ENCODE measurements around the gene MALRD1. TPM values are rescaled to one million over a fixed set of nuclear protein-coding genes. Genes with fewer than 3 reads are reported as not detected.

MALRD1 gene
- total and polyA plus RNA-seq, 4 donors: 0.17 to 17.9 (median 4.1) TPM

DNA sequence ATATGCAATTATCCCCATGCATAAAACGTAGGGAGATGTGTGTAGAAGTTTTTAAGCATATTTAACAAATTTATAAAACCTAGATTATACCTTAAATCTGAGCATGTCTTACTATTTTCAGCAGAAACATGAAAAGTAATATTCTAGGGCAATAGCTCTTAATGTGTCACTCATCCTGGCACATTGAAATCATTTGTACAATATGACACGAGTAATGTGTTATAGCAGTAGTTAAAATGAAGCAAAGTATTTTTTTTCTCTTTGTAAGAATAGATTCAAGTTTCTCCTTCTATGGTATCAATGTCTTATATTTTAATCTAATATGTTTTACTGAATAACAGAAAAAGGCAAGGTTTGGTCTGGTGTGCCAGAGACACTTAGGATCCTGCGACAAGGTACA, 492.7 kb downstream of the MALRD1 start:
- Histone ChIP-seq H3K9ac (ENCODE audit: insufficient read depth in 1 of 2, low read length in 2 of 2) (no peak overlapping the region), H3K27me3 (ENCODE audit: control insufficient read depth in 3 of 3, insufficient read depth in 3 of 3, low read length in 2 of 3) (no peaks in the 10 kb centered on the region), H3K4me3 (no peak overlapping the region), H3K4me1 (ENCODE audit: control insufficient read depth in 5 of 5, insufficient read depth in 5 of 5, low read length in 5 of 5) (no peaks in the 10 kb centered on the region), H3K27ac (ENCODE audit: low read depth in 1 of 2, low read length in 1 of 2) (no peak overlapping the region), H3K9me3 (ENCODE audit: control insufficient read depth in 4 of 4, insufficient read depth in 3 of 4, low read length in 3 of 4) (no peaks in the 10 kb centered on the region), H3K36me3 (ENCODE audit: control insufficient read depth in 4 of 4, insufficient read depth in 4 of 4, low read length in 4 of 4) (no peaks in the 10 kb centered on the region)
- TF ChIP-seq, protein P1, sequence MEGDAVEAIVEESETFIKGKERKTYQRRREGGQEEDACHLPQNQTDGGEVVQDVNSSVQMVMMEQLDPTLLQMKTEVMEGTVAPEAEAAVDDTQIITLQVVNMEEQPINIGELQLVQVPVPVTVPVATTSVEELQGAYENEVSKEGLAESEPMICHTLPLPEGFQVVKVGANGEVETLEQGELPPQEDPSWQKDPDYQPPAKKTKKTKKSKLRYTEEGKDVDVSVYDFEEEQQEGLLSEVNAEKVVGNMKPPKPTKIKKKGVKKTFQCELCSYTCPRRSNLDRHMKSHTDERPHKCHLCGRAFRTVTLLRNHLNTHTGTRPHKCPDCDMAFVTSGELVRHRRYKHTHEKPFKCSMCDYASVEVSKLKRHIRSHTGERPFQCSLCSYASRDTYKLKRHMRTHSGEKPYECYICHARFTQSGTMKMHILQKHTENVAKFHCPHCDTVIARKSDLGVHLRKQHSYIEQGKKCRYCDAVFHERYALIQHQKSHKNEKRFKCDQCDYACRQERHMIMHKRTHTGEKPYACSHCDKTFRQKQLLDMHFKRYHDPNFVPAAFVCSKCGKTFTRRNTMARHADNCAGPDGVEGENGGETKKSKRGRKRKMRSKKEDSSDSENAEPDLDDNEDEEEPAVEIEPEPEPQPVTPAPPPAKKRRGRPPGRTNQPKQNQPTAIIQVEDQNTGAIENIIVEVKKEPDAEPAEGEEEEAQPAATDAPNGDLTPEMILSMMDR (IDR thresholded peaks at IDR 0.05; ENCODE audit: control extremely low read depth, extremely low read depth): no peak
- ATAC-seq (ENCODE audit: insufficient read depth, low FRiP score) (no peak), DNase-seq (no peak)
- WGBS, 2 donors: 67% methylated on average over 3 of the region's 3 CpGs

DNA sequence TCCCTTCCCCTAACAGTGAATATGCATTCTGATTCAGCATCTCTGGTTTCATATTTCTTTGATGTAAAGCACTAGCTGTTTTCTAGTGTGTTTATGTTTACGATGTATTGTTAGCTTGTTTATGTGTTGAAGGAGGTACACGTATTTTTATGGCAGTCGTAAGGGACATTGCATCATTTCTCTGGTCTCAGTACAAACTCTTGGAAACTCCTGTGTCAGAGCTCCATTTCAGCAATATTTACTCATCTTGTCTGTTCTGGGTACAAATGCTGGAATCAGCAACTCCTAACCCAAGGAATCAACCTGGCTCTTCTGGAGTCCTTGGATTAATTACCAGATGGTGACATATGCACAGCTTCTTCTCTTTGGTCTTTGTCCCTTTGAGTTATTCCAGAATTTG, 497.6 kb downstream of the MALRD1 start:
- no peak overlapping the region for H3K27ac ChIP-seq (ENCODE audit: low read depth in 1 of 2, low read length in 1 of 2)
- no peak for ATAC-seq (ENCODE audit: insufficient read depth, low FRiP score)
- 77% methylated on average over 3 of the region's 3 CpGs for WGBS, 2 donors
- H3K27me3 ChIP-seq (ENCODE audit: control insufficient read depth in 3 of 3, insufficient read depth in 3 of 3, low read length in 2 of 3): no peaks in the 10 kb centered on the region
- peaks cover 0 to 2% (median 0%) of the 10 kb centered on the region in 4 donors for H3K9me3 ChIP-seq (ENCODE audit: control insufficient read depth in 4 of 4, insufficient read depth in 3 of 4, low read length in 3 of 4)
- H3K4me3 ChIP-seq: no peak overlapping the region
- no peaks in the 10 kb centered on the region for H3K36me3 ChIP-seq (ENCODE audit: control insufficient read depth in 4 of 4, insufficient read depth in 4 of 4, low read length in 4 of 4)
- TF ChIP-seq, protein P1 (IDR thresholded peaks at IDR 0.05; ENCODE audit: control extremely low read depth, extremely low read depth): no peak
- DNase-seq: no peak
- no peak overlapping the region for H3K9ac ChIP-seq (ENCODE audit: insufficient read depth in 1 of 2, low read length in 2 of 2)
- H3K4me1 ChIP-seq (ENCODE audit: control insufficient read depth in 5 of 5, insufficient read depth in 5 of 5, low read length in 5 of 5): no peaks in the 10 kb centered on the region

DNA sequence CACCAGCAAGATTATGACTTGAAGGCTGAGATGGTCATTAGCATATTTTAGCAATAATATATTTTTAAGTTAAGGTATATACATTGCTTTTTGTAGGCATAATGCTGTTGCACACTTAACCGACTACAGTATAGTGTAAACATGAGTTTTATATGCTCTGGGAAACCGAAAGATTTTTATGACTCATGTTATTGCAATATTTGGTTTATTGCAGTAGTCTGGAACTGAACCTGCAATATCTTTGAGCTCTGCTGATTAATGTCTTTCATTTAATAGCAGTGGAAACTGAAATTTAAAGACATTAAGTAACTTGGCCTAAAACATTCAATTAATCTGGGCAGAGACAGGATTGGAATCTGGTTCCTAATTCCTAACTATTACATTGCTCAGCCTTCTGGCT, 500.9 kb downstream of the MALRD1 start:
- no peak overlapping the region for H3K9ac ChIP-seq (ENCODE audit: insufficient read depth in 1 of 2, low read length in 2 of 2)
- peaks cover 0 to 2% (median 0%) of the 10 kb centered on the region in 4 donors for H3K9me3 ChIP-seq (ENCODE audit: control insufficient read depth in 4 of 4, insufficient read depth in 3 of 4, low read length in 3 of 4)
- H3K27ac ChIP-seq (ENCODE audit: low read depth in 1 of 2, low read length in 1 of 2): no peak overlapping the region
- DNase-seq (no peak), ATAC-seq (ENCODE audit: insufficient read depth, low FRiP score) (no peak)
- no peak overlapping the region for H3K4me3 ChIP-seq
- H3K4me1 ChIP-seq (ENCODE audit: control insufficient read depth in 5 of 5, insufficient read depth in 5 of 5, low read length in 5 of 5): no peaks in the 10 kb centered on the region
- H3K36me3 ChIP-seq (ENCODE audit: control insufficient read depth in 4 of 4, insufficient read depth in 4 of 4, low read length in 4 of 4): no peaks in the 10 kb centered on the region
- TF ChIP-seq, protein P1 (IDR thresholded peaks at IDR 0.05; ENCODE audit: control extremely low read depth, extremely low read depth): no peak
- WGBS, 2 donors: 93 to 94% methylated on average over 2 of the region's 2 CpGs
- H3K27me3 ChIP-seq (ENCODE audit: control insufficient read depth in 3 of 3, insufficient read depth in 3 of 3, low read length in 2 of 3): no peaks in the 10 kb centered on the region

DNA sequence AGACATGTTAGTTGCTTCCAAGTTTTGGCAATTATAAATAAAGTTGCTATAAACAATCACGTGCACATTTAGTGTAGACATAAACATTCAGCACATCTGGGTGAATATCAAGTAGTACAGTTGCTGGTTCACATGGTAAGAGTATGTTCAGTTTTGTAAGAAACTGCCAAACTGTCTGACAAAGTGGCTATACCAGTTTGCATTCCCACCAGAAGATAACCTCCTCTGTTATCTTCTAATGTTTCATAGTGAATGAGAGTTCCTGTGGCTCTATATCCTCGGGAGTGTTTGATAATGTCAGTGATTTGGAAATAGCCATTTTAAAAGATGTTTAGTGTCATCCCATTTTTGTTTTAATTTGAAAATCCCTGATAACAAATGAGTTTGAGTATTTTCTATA, 508.1 kb downstream of the MALRD1 start:
- Histone ChIP-seq H3K9ac (ENCODE audit: insufficient read depth in 1 of 2, low read length in 2 of 2) (no peak overlapping the region), H3K36me3 (ENCODE audit: control insufficient read depth in 4 of 4, insufficient read depth in 4 of 4, low read length in 4 of 4) (no peaks in the 10 kb centered on the region), H3K9me3 (ENCODE audit: control insufficient read depth in 4 of 4, insufficient read depth in 3 of 4, low read length in 3 of 4) (no peaks in the 10 kb centered on the region), H3K4me1 (ENCODE audit: control insufficient read depth in 5 of 5, insufficient read depth in 5 of 5, low read length in 5 of 5) (no peaks in the 10 kb centered on the region), H3K27me3 (ENCODE audit: control insufficient read depth in 3 of 3, insufficient read depth in 3 of 3, low read length in 2 of 3) (no peaks in the 10 kb centered on the region), H3K4me3 (no peak overlapping the region), H3K27ac (ENCODE audit: low read depth in 1 of 2, low read length in 1 of 2) (no peak overlapping the region)
- TF ChIP-seq, protein P1 (IDR thresholded peaks at IDR 0.05; ENCODE audit: control extremely low read depth, extremely low read depth): no peak
- ATAC-seq (ENCODE audit: insufficient read depth, low FRiP score) (no peak), DNase-seq (no peak)
- WGBS, 2 donors: 72 to 78% methylated on average over 2 of the region's 2 CpGs
